GM12873 (cell line): Measurements from ENCODE around the gene TRAF3IP1.

Source experiments
- CTCF ChIP-seq: IDR thresholded peaks from 2 replicates; pipeline ENCODE4 v1.5.1; 2012; ENCODE audit warnings: low read depth, mild to moderate bottlenecking, moderate library complexity, low read length, control low read depth; ENCODE audit not compliant: insufficient read depth; ENCODE audit errors: missing control alignments

The TRAF3IP1 gene

GRCh38 chr2:238350150-238350897, 30.0 kb downstream of the TRAF3IP1 start:
- TF ChIP-seq CTCF, result no peak

GRCh38 chr2:238351315-238351714, 31.0 kb downstream of the TRAF3IP1 start:
- no peak for TF ChIP-seq CTCF

DNA sequence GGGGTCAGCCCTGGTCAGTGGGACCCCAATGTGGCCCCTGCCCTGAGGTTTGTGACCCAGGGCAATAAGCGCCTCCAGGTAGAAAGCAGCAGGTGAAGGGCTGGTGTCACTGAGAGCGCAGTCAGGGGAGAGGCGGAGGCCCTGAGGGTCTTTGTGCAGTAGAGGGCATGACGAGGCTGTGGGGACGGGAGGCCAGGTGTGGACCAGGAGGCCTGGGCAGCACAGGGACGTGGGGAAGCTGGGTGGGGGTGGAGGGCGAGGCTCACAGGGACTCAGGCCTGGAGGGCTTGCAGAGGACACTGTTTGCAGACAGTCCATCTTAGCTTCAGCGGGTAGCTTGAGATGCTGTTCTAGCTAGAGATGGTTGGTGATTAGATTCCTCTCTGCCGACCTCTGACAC, 32.0 kb downstream of the TRAF3IP1 start:
- no peak for TF ChIP-seq CTCF

- no peak for TF ChIP-seq CTCF
These were observed 38.5 kb downstream of the TRAF3IP1 start for GRCh38 chr2:238358769-238359168.

DNA sequence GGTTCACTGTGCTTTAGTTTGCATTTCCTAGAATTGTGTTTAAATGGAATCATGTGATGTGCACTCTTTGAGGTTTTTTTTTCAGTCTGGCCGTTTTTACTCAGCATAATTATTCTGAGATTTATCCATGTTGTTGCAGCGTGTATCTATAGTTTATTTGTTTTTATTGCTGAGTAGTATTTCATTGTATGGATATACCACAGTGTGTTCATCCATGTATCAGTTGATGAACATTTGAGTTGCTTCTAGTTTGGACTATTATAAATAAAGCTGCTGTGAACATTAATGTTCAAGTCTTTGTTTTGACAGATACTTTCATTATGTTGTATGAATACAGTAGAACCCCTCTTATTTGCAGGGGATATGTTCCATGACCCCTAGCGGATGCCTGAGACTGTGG, 39.1 kb downstream of the TRAF3IP1 start:
- no peak for TF ChIP-seq CTCF

GRCh38 chr2:238361877-238362276, 41.6 kb downstream of the TRAF3IP1 start:
- no peak for TF ChIP-seq CTCF

GRCh38 chr2:238362626-238363025, 42.3 kb downstream of the TRAF3IP1 start:
- TF ChIP-seq CTCF, result no peak
